Erythroblast (primary cell): ENCODE data around the gene CNNM4.

ENCODE experiments used
- GATA1 ChIP-seq: IDR thresholded peaks from 2 replicates; pipeline ENCODE4 v1.6.1; 2011; ENCODE audit warnings: low read depth, mild to moderate bottlenecking, control low read depth, low read length, moderate library complexity
- POLR2A ChIP-seq: IDR thresholded peaks from 2 replicates; pipeline ENCODE4 v1.6.1; 2011; ENCODE audit warnings: mild to moderate bottlenecking, low read length

DNA sequence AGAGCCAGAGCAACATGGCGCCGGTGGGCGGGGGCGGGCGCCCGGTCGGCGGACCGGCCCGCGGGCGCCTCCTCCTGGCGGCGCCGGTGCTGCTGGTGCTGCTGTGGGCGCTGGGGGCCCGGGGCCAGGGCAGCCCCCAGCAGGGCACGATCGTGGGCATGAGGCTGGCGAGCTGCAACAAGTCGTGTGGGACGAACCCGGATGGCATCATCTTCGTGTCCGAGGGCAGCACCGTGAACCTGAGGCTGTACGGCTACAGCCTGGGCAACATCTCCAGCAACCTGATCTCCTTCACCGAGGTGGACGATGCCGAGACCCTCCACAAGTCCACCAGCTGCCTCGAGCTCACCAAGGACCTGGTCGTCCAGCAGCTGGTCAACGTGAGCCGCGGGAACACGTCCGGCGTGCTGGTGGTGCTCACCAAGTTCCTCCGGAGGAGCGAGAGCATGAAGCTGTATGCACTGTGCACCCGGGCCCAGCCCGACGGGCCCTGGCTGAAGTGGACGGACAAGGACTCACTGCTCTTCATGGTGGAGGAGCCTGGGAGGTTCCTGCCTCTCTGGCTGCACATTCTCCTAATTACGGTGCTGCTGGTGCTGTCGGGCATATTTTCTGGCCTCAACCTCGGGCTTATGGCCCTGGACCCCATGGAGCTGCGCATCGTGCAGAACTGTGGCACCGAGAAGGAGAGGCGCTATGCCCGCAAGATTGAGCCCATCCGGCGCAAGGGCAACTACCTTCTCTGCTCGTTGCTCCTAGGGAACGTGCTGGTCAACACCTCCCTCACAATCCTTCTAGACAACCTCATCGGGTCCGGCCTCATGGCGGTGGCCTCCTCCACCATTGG, 507 bp downstream of the CNNM4 start:
- TF ChIP-seq POLR2A: peak; percentile 39
- TF ChIP-seq GATA1: no peak
